NCI-H446 treated with DMSO at 0.1 percent for 48 hours (cell line): ENCODE data around the gene ORMDL3.

ENCODE experiments used
- DNase-seq: peaks from one replicate; lab custom pipeline; 2025; lab: John Stamatoyannopoulos, UW

The ORMDL3 gene

GRCh38 chr17:39871801-39872200 is 55.6 kb downstream of the ORMDL3 start:
- no peak for DNase-seq
